Stimulated activated CD8-positive, alpha-beta memory T cell treated with anti-CD3 and anti-CD28 coated beads, Interleukin-7, amount 100 ng/mL, for 1 hour (primary cell): ENCODE results near the gene NXT2.
"Not testable (repeated sequence)": the region's sequence is repeated elsewhere in the genome, so short reads cannot be mapped to it uniquely, and the experiment has no call there.

Experiments used
- DNase-seq, 2 donors: peaks; one replicate each; pipeline ENCODE4 v3.0.0-alpha.2; 2020; ENCODE audit warnings: low read depth in 2 of 2

Gene NXT2

DNA sequence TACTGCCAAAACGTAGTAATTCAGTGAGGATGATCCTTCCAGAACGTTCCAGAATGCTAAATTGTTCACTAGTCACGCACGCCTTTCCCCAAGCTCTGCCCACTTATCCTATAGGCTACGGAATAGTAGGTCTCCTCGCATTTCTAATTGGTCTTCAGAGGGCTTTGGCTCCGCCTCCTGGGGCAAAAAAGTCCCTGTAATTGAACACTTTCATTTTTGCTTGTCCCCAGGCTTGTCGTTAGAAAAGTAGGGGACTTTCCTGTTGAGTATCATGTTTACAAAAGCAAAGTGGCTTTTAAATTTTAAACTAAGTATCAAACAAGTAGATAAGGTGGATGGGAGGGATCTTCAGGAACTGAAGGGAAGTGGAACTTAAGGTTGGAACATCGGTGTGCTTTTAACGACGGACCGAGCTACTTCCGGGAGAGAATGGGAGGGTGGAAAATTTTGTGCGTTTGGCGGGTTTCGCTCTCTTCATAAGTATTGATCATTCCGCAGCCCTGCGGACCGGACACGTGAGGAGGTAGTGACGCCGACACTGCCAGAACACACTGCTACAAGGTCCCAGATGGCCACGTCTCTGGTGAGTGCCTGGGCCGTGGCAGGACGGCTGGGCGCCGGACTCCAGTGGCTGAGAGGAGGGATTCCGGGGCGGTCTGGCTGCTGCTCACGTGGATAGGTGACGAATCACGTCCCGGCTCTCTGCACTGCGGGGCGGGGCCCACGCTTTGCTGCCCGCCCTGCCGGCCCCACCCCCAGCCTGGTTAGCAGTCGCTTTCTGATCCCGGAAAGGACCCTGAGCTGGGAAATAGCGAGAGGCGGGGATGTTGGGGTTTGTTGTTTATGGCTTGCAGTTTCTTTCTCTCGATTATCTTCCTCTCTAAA is at the start of gene NXT2:
TSS of gene NXT2 (plus strand) at position 406 of the 885 bp plus-strand sequence. CDS start at position 569, 163 bp downstream.
- peak; percentile 58 to 61 for DNase-seq

DNA sequence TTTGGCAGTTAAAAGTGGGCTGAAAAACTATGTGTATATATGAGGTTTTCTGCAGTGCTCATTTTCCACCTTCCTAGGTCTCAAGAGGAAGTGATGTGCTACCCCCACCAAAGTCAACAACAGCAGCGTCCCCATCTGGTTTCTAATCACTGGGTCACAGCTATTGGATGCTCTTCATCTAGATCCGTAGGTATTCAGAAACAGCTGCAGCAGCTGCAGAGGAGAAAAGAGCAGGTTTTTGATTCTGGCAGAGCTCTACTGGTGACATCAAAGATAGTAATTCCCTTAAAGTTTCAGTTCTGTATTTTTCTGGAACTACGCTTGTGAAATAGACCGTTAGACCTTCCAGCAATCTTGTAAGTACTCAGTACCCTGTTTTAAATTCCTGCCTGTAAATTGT is 49.0 kb upstream of the NXT2 start:
- no peak for DNase-seq

GRCh38 chrX:109489174-109489573 is 47.5 kb upstream of the NXT2 start:
- DNase-seq: no peak

DNA sequence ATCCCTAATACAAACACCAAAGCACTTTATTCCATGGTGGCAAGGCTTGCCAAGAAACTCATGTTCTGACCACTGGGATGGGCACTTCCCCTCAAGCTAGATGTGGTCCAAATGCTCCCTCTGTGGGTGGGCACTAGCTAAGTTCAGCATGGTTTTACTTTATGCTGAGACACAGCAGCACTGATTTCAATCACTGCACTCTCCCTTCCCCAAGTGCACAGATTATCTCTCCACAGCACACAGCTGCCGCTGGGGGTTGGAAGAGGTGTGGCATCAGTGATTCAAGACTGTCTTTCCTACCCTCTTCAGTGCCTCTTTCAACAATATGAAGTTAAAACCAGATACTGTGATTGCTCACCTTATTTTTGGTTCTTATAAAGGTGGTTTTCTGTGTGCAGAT is 38.2 kb upstream of the NXT2 start:
- DNase-seq: no peak

GRCh38 chrX:109501176-109501575 is 35.5 kb upstream of the NXT2 start:
- no peak for DNase-seq

- DNase-seq: no peak
Observed at GRCh38 chrX:109508915-109509314, 27.7 kb upstream of the NXT2 start.

- no peak for DNase-seq
Observed at GRCh38 chrX:109511113-109511512, 25.5 kb upstream of the NXT2 start.

DNA sequence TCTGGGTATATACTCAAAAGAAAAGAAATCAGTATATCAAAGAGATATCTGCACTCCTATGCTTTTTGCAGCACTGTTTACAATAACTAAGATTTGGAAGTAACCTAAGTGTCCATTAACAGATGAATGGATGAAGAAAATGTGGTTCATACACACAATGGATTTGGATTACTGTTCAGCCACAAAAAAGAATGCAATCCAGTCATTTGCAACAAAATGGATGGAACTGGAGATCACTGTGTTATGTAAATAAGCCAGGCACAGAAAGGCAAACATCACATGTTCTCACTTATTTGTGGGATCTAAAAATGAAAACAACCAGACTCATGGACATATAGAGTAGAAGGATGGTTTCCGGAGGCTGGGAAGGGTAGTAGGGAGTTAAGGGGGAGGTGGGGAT is 17.6 kb upstream of the NXT2 start:
- DNase-seq: no peak

DNA sequence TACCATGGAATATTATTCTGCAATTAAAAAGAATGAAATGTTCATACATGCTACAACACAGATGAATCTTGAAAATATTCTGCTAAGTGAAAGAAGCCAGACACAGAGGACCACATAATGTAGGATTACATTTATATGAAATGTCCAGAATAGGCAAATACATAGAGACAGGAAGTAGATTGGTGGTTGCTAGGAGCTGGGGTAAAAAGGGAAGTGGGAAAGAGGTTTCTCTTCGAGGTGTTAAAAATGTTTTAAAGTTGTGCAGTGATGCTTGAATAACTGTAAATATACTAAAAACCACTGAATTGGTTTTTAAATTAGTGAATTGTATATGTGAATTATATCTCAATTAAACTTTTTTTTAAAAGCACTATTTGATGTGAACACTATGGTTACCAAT is 3.6 kb upstream of the NXT2 start:
- no peak for DNase-seq

DNA sequence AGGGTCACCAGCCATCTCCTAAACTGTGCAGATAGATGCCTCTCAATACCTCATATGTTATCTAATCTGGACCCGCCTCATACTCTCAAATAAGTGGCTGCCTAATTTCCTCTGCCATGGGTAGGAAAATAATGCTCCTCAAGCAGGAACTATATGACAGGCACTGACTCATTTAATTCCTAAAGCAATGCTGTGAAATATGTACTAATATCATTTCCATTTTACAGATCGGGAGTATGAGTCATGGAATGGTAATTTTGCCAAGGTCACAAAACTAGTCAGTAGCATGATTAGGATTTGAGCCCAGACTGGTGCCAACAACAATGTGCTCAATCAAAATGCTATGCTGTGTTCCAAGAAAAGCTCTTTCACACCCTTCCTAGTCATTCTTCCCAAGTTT is 3.0 kb upstream of the NXT2 start:
- DNase-seq: no peak

- DNase-seq: no peak
Observed at GRCh38 chrX:109534933-109535332, 1.7 kb upstream of the NXT2 start.

DNA sequence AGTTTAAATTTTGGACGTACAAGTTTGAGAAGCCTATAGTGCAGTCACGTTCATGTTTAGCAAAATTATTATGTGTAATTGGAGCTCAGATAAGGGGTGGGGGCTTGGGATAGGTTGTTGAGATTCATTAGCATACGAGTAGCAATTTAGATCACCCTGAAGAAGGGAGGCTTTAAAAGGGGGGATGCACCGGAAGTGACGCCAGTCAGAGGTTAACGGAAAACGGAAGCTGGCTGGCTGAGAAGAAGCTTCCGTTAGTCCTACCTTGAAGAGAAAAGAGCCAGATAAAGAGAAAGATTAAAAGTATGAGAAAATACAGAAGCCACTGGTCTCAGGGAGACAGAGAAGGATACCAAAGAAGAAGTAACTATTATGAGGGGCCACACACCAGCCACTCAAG is 1.1 kb upstream of the NXT2 start:
- no peak for DNase-seq

DNA sequence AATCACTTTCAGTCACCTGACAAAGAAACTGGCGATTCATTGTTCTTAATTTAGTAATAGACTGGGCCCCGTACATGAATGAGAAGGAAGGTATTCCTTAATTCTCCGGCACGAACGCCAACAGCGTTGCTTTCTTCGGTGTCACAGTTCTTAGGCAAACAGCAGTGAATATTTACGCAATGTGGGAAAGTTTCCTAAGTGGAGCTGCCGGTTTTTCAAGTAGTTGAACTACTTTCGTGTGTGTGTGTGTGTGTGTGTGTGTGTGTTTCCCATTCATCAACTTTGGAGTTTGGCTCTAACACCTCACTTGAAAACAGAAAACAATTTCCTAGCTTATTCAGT is 651 bp downstream of the NXT2 start:
- DNase-seq: no peak

DNA sequence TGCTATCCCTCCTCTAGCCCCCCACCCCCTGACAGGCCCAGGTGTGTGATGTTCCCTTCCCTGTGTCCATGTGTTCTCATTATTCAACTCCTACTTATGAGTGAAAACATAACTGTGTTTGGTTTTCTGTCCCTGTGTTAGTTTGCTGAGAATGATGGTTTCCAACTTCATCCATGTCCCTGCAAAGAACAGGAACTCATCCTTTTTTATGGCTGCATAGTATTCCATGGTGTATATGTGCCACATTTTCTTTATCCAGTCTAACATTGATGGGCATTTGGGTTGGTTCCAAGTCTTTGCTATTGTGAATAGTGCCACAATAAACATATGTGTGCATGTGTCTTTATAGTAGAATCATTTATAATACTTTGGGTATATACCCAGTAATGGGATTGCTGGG is 2.4 kb downstream of the NXT2 start:
- DNase-seq: not testable (repeated sequence)

GRCh38 chrX:109553862-109554261 is 17.2 kb downstream of the NXT2 start:
- DNase-seq: no peak

- not testable (repeated sequence) for DNase-seq
Observed at GRCh38 chrX:109576083-109576482, 39.4 kb downstream of the NXT2 start.

- DNase-seq: no peak
Observed at GRCh38 chrX:109577055-109577454, 40.4 kb downstream of the NXT2 start.

DNA sequence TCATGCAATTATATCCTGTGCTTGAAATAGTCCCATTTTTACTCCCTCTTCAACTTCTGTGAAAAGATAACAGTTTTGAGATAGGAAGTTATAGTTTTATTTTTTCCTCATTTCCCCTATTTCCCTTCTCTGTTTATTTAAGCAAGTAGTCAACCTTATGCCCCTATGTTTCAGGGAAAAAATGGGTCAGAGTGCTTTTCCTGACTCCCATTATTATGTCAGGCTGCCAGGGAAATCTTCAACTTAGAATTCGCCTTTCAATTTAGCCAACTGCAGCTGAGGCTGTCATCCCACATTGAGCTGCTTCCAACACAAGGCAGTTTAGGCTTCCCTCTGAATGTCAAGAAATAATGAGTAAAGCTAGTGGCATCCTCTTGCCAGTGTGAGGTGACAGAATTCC is 42.3 kb downstream of the NXT2 start:
- no peak for DNase-seq

DNA sequence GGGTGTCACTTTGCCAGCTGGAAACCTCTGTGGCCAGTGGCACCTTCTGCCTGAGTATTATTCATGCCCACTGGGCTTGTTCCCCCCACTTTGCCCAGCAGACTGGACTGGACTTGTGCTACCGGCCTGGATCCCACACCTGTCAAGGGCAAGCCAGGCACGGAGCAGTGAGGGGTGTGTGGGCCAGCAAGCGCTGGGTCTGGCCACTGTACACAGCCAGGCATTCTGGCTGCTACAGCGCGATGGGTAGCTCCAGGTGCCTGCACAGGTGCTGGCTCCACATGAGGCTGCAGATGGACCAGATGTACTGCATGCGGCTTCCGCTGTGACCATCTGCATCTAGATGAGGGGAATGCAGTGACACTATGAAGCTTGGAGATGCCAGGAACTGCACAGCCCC is 48.8 kb downstream of the NXT2 start:
- DNase-seq: no peak

DNA sequence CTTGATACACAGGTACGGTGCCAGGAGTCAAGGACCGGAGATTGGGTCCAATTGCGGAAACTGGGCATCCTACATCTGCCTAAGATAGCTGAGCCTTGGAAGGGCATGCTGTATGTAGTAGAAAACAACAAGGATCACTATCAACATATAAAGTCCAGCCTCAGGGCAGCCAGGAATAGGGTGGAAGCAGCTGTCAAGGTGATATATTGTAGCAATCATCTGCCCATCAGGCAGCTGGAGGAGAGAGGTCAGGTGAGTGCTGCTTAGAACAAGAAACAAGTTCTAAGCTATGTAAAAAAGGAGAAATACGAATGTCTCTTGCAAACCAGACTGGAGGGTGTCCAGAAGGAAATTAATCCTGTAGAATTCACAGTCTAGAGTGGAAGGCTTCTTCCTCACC is 53.5 kb downstream of the NXT2 start:
- DNase-seq: no peak
